Measurements from ENCODE around the gene PHACTR1.

PHACTR1 gene

DNA sequence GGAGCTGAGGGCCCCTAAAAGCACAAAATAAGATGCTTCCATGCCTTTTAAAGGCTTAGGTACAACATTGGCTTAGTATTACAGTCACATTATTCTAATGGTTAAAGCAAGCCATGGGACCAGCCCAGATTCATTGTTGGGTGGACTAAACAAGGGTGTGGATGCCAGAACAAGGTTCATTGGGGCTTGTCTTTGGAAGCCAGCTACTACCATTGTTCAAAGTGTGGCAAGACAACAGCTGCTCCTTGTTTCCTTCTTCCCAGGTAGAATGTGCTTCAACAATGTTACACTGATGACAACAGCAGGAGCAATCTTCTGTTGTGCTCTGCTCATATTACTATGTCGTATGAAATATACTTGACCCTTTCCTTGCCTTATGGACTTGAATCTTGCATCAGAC, 350.3 kb downstream of the PHACTR1 start:
- no peaks in the 10 kb centered on the region for H3K27me3 ChIP-seq (ENCODE audit: insufficient read depth, low read length)
- no peaks in the 10 kb centered on the region for H3K9me3 ChIP-seq (ENCODE audit: low read length)
- H3K4me3 ChIP-seq (ENCODE audit: low read length): no peak overlapping the region
- H2AFZ ChIP-seq (ENCODE audit: low read depth, low read length): no peak overlapping the region
- no peaks in the 10 kb centered on the region for H3K4me1 ChIP-seq (ENCODE audit: insufficient read depth, low read length)
- no peaks in the 10 kb centered on the region for H3K36me3 ChIP-seq (ENCODE audit: insufficient read depth, low read length)

DNA sequence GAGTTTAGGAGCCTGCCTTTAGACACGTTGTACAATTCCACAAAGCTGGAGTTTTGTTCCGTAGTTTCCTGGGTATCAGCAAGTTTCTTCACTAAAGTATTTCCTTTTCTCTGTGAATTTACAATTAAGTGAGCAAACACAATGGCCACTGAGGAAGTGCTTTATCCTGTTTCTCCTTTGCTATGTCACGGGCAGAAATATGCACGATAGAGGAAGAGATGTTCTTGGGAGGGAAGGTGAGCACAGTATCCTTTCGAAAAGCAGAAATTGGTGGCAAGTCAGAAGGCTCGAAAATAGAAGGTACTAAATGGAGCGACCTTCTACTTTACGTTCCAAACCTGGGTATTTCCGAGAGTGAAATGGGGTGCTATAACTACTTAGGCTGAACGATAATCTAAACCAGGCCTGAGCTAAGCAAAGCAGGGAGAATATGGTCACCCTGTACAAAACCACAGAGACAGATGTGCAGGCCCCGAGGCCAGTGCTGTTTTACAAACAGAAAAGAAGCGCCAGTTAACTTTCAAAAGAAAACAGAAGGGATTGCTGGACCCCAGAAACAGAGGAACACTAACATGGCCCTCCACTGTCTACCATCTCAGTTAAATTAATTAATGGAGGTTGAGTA, 352.1 kb downstream of the PHACTR1 start:
- Histone ChIP-seq H3K4me1 (ENCODE audit: insufficient read depth, low read length) (no peaks in the 10 kb centered on the region), H3K36me3 (ENCODE audit: insufficient read depth, low read length) (no peaks in the 10 kb centered on the region), H3K4me3 (ENCODE audit: low read length) (no peak overlapping the region), H3K9me3 (ENCODE audit: low read length) (no peaks in the 10 kb centered on the region), H3K27me3 (ENCODE audit: insufficient read depth, low read length) (no peaks in the 10 kb centered on the region), H2AFZ (ENCODE audit: low read depth, low read length) (no peak overlapping the region)

DNA sequence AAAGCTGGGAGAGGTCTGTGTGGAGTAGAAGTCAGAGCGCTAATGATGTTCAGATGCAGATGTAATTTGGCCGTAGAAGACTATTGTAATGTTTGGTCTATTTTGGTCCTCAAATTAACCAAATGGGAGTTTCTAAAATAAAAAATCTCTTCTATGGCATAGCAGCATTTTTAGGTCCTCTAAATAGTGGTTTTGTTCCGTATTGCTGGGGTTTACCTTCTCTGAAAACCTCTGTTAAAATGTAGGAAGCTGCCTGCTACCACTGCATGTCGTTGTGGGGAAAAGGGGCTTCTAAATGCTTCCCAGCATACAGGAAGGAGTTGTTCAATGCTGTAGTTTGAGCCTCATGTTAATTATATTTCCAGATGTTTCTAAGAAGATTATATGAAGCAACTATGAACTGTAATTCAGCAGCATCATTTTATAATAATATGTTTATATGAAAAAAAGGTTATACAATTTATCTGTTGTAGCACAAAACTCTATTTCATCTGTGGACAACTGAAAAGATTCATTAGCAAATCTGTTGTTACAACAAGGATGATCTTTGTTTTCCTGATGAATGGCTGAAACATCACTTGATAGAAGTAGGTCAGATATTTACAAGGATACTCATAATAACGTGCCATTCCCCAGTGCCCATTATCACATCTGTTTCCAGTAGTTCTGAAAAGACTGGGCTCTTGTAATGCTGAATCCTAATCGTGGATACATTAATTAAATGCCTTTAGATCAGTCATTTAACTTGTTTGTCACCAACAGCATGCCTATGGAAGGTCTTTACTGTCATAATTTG, 355.2 kb downstream of the PHACTR1 start:
- H3K9me3 ChIP-seq (ENCODE audit: low read length): no peaks in the 10 kb centered on the region
- no peaks in the 10 kb centered on the region for H3K27me3 ChIP-seq (ENCODE audit: insufficient read depth, low read length)
- H2AFZ ChIP-seq (ENCODE audit: low read depth, low read length): no peak overlapping the region
- no peaks in the 10 kb centered on the region for H3K36me3 ChIP-seq (ENCODE audit: insufficient read depth, low read length)
- no peaks in the 10 kb centered on the region for H3K4me1 ChIP-seq (ENCODE audit: insufficient read depth, low read length)
- H3K4me3 ChIP-seq (ENCODE audit: low read length): no peak overlapping the region

GRCh38 chr6:13072686-13073347, 356.2 kb downstream of the PHACTR1 start:
- Histone ChIP-seq H3K9me3 (ENCODE audit: low read length) (no peaks in the 10 kb centered on the region), H3K27me3 (ENCODE audit: insufficient read depth, low read length) (no peaks in the 10 kb centered on the region), H3K4me1 (ENCODE audit: insufficient read depth, low read length) (no peaks in the 10 kb centered on the region), H2AFZ (ENCODE audit: low read depth, low read length) (no peak overlapping the region), H3K36me3 (ENCODE audit: insufficient read depth, low read length) (no peaks in the 10 kb centered on the region), H3K4me3 (ENCODE audit: low read length) (no peak overlapping the region)

DNA sequence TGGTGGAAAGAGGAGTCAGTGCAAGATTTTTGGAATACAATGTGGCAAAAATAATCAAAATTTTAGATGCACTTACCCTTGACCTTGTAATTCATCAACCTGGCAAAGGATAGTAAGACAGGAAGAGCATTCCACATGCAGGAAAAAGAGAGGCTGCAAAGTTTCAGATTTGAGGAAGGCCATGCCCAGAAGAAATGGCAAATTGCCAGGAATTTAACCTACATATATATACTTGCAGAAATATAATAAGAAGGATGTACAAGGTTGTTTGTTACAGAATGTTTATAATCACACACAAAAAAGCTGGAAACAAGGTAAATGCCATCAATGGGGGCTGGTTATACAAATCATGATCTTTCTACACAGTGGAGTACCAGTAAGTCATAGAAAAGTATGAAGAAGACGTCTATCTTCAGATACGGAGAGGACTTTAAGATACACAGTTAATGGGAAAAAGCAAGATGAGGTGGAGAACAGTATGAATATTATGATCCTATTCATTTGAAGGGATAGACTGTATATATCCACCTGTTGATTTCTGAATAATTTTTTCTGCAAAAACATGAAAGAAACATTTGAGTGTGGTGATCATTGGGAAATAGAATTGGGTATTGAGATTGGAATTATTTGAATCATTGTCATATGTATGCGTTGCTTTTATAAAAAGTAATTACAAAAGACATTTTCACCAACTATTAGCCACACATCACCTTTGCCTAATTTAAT, 358.0 kb downstream of the PHACTR1 start:
- no peaks in the 10 kb centered on the region for H3K4me1 ChIP-seq (ENCODE audit: insufficient read depth, low read length)
- H3K9me3 ChIP-seq (ENCODE audit: low read length): no peaks in the 10 kb centered on the region
- no peaks in the 10 kb centered on the region for H3K36me3 ChIP-seq (ENCODE audit: insufficient read depth, low read length)
- H2AFZ ChIP-seq (ENCODE audit: low read depth, low read length): no peak overlapping the region
- H3K27me3 ChIP-seq (ENCODE audit: insufficient read depth, low read length): no peaks in the 10 kb centered on the region
- H3K4me3 ChIP-seq (ENCODE audit: low read length): no peak overlapping the region

DNA sequence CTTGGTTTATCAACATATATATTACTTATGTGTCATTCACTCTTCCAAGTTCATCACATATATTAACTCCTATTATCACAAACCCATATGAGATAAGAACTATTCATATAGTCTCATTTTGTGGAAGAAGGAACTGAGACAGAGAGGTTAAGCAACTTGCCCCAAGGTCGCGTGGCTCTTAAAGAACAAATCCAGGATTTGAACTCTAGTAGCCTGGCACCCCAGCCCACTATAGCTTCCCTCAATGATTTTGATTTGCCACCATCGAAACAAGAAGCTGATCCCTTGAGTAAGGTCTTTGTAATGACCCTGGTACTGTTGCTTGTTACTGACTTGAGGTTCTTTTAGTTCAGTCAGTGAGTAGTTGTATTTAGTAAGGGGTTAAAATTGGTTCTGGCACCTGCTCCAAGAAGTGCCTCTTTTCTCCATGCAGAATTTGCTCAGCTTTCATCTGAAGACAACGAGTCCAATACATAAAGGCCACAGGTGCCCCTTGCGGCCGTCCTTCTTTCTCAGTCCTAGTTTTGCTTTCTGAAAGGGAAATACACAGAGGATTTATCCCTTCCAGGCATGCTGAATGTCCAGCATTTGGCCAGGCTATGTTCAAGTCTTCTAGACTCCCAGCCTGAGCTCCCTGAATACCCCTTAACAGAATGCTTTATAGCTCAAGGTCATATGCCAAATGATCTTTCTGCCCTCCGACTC, 358.7 kb downstream of the PHACTR1 start:
- Histone ChIP-seq H2AFZ (ENCODE audit: low read depth, low read length) (no peak overlapping the region), H3K27me3 (ENCODE audit: insufficient read depth, low read length) (no peaks in the 10 kb centered on the region), H3K9me3 (ENCODE audit: low read length) (no peaks in the 10 kb centered on the region), H3K4me1 (ENCODE audit: insufficient read depth, low read length) (no peaks in the 10 kb centered on the region), H3K4me3 (ENCODE audit: low read length) (no peak overlapping the region), H3K36me3 (ENCODE audit: insufficient read depth, low read length) (no peaks in the 10 kb centered on the region)

DNA sequence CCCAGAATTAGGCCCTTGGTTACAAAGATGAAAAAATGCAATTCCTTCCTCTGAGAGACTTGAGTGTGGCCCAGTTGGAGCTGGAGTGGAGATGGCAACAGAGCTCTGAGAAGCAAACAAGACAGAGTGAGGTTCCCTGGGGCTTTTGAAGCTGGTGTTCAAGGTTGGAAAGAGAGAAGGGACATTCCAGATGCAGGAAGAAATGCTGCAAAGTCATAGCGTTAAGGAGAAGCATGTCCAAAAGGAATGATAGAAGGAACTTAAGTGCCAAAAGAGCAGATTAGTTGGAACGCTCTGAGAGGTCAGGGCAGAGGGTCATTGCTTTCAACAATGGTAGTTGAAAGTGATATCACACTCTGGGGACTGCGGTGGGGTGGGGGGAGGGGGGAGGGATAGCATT, 360.0 kb downstream of the PHACTR1 start:
- H3K36me3 ChIP-seq (ENCODE audit: insufficient read depth, low read length): no peaks in the 10 kb centered on the region
- no peak overlapping the region for H2AFZ ChIP-seq (ENCODE audit: low read depth, low read length)
- no peak overlapping the region for H3K4me3 ChIP-seq (ENCODE audit: low read length)
- H3K9me3 ChIP-seq (ENCODE audit: low read length): no peaks in the 10 kb centered on the region
- H3K4me1 ChIP-seq (ENCODE audit: insufficient read depth, low read length): no peaks in the 10 kb centered on the region
- H3K27me3 ChIP-seq (ENCODE audit: insufficient read depth, low read length): no peaks in the 10 kb centered on the region

DNA sequence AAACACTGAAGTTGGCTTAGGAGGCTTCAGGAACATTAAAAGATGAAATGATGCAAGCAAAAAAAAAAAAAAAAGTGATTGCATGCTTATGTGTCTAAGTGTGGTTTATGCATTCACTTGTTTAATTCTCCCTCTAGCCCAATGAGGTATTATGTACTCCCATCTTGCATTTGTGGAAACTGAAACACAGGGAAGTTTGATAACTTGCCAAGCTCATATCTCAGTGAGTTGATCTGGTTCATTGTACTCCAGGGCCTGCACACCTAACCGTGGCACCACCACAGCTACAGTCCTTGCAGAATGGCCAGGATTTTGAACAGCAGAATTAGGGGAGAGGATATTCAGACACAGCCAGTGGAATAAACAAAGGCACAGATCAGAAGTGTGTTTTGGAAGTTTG, 360.6 kb downstream of the PHACTR1 start:
- Histone ChIP-seq H3K4me3 (ENCODE audit: low read length) (no peak overlapping the region), H3K9me3 (ENCODE audit: low read length) (no peaks in the 10 kb centered on the region), H2AFZ (ENCODE audit: low read depth, low read length) (no peak overlapping the region), H3K4me1 (ENCODE audit: insufficient read depth, low read length) (no peaks in the 10 kb centered on the region), H3K27me3 (ENCODE audit: insufficient read depth, low read length) (no peaks in the 10 kb centered on the region), H3K36me3 (ENCODE audit: insufficient read depth, low read length) (no peaks in the 10 kb centered on the region)

DNA sequence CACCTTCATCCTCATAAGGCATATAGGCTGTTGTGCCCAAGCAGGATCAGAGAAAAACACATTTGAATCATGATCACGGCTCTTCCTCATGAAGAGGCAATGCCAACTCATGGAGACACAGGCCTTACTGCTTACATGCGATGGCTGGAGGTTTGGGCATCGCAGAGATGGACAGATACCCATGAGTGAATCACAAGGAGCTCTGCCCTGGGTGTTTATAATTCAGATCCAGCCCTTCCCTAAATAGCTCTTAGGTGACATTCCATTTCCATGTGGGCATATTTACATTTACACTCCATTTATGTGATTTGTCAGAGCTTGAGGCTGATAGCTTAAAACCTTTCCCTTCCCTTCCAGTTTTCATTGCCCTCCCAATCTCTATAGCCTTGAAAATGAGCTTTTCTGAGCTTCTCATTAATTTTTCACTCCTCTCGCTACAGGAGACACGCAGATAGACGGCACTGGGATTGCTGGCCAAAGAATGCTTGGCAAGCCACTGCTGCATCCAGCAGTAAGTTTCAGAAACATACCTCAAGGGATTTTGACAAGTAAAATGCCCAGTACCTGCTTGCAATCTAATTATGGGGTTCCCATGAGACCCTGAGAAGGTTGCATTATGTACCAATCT, 362.6 kb downstream of the PHACTR1 start:
- Histone ChIP-seq H2AFZ (ENCODE audit: low read depth, low read length) (no peak overlapping the region), H3K9me3 (ENCODE audit: low read length) (no peaks in the 10 kb centered on the region), H3K36me3 (ENCODE audit: insufficient read depth, low read length) (no peaks in the 10 kb centered on the region), H3K27me3 (ENCODE audit: insufficient read depth, low read length) (no peaks in the 10 kb centered on the region), H3K4me3 (ENCODE audit: low read length) (no peak overlapping the region), H3K4me1 (ENCODE audit: insufficient read depth, low read length) (no peaks in the 10 kb centered on the region)

DNA sequence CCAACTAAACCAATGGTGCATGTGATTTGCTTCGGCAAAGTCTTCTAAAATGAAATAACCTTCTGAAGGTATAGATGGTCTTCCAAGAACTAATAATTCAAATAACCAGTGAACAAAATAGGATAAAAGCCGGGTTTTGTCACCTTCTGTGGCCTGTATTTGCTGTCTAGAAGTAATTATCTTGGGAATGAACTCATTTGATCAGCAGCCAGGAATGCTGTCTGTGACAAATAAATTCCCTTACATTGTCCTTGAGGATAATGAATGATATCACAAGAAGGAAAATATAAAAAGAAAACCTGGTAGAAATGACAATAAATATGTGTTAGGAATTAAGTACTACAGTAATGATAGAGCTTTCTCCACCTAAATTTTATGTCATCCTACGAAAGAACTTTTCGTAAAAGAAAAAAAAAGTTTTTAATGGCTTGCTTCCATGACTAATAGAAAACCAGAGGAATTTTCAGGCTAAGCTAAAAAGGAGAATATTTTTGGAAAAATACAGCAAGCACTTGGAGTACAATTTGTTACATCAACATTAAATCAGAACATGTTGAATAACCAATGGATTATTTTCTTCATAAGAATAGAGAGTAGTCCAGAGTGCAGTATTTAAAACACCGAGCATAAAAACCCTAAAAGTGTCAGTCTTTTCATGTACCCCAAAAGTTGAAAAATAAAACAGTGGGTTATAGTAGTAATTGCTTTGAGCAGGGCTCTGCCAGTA, 364.1 kb downstream of the PHACTR1 start:
- H3K9me3 ChIP-seq (ENCODE audit: low read length): no peaks in the 10 kb centered on the region

GRCh38 chr6:13081189-13081563, 364.6 kb downstream of the PHACTR1 start:
- Histone ChIP-seq H3K4me1 (ENCODE audit: insufficient read depth, low read length) (no peaks in the 10 kb centered on the region), H2AFZ (ENCODE audit: low read depth, low read length) (no peak overlapping the region), H3K9me3 (ENCODE audit: low read length) (no peaks in the 10 kb centered on the region), H3K36me3 (ENCODE audit: insufficient read depth, low read length) (no peaks in the 10 kb centered on the region), H3K4me3 (ENCODE audit: low read length) (no peak overlapping the region), H3K27me3 (ENCODE audit: insufficient read depth, low read length) (no peaks in the 10 kb centered on the region)

More for the DNA sequence above, 364.1 kb downstream of the PHACTR1 start:
- no peaks in the 10 kb centered on the region for H3K27me3 ChIP-seq (ENCODE audit: insufficient read depth, low read length)
- no peak overlapping the region for H3K4me3 ChIP-seq (ENCODE audit: low read length)
- no peak overlapping the region for H2AFZ ChIP-seq (ENCODE audit: low read depth, low read length)
- H3K4me1 ChIP-seq (ENCODE audit: insufficient read depth, low read length): no peaks in the 10 kb centered on the region
- no peaks in the 10 kb centered on the region for H3K36me3 ChIP-seq (ENCODE audit: insufficient read depth, low read length)

All from neuron (in vitro differentiated cells).